GM23248 (cell line): ENCODE data around the gene IQCB1.

Experiments used
- EZH2 ChIP-seq: fragments of 200-600 bp; sonication (generic); IDR thresholded peaks from 2 replicates; pipeline ENCODE4 v1.6.1; 2018; ENCODE audit warnings: antibody characterized with exemption, mild to moderate bottlenecking; ENCODE audit not compliant: insufficient read depth, poor library complexity, severe bottlenecking
- EZH2phosphoT487 ChIP-seq: fragments of 200-600 bp; sonication (generic); IDR thresholded peaks from 2 replicates; pipeline ENCODE4 v1.6.1; 2018; ENCODE audit warnings: antibody characterized with exemption, moderate library complexity, mild to moderate bottlenecking, low read depth; ENCODE audit not compliant: insufficient read depth

DNA sequence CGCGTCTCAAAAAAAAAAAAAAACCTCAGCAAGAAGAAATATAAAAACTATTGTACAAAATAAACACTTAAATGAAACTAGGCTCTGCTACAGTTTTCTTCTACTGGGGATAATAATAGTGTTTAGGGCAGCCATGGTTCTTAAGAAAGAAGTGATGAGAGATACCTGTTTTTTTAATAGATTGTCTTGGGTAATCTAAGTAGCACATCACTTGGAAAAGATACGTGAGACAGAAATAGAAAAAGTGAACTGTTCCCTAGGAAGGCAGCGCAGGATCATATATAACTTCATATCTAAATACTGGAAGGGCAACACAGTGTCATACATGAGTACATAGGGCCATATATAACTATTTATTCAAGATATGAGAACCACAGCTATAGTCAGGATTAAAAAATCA, 97.2 kb downstream of the IQCB1 start:
- TF ChIP-seq EZH2: no peak
- TF ChIP-seq EZH2phosphoT487: no peak
